ENCODE data around the gene CASKIN1.
A peak's percentile ranks its signal among the peaks of the same experiment; 100 is the strongest.

The CASKIN1 gene

GRCh38 chr16:2154533-2155090 lies 41.8 kb downstream of the CASKIN1 start:
- no peaks in the 10 kb centered on the region for H3K27me3 ChIP-seq
- peaks cover 0 to 11% (median 0%) of the 10 kb centered on the region in 3 donors for H3K36me3 ChIP-seq
- peak overlapping the region; percentile 71 to 78 for H3K4me3 ChIP-seq
- no peak for DNase-seq
- TF ChIP-seq, protein P1, sequence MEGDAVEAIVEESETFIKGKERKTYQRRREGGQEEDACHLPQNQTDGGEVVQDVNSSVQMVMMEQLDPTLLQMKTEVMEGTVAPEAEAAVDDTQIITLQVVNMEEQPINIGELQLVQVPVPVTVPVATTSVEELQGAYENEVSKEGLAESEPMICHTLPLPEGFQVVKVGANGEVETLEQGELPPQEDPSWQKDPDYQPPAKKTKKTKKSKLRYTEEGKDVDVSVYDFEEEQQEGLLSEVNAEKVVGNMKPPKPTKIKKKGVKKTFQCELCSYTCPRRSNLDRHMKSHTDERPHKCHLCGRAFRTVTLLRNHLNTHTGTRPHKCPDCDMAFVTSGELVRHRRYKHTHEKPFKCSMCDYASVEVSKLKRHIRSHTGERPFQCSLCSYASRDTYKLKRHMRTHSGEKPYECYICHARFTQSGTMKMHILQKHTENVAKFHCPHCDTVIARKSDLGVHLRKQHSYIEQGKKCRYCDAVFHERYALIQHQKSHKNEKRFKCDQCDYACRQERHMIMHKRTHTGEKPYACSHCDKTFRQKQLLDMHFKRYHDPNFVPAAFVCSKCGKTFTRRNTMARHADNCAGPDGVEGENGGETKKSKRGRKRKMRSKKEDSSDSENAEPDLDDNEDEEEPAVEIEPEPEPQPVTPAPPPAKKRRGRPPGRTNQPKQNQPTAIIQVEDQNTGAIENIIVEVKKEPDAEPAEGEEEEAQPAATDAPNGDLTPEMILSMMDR (IDR thresholded peaks at IDR 0.05), result no peak
- peak overlapping the region; percentile 72 to 79 for H3K27ac ChIP-seq
- intact Hi-C loops (cut with DNase I; ENCODE audit: low total_unique reads), result no loop called here
- H3K9me3 ChIP-seq, result no peaks in the 10 kb centered on the region
- H3K4me1 ChIP-seq, result peaks cover 0 to 91% (median 68%) of the 10 kb centered on the region in 4 donors

DNA sequence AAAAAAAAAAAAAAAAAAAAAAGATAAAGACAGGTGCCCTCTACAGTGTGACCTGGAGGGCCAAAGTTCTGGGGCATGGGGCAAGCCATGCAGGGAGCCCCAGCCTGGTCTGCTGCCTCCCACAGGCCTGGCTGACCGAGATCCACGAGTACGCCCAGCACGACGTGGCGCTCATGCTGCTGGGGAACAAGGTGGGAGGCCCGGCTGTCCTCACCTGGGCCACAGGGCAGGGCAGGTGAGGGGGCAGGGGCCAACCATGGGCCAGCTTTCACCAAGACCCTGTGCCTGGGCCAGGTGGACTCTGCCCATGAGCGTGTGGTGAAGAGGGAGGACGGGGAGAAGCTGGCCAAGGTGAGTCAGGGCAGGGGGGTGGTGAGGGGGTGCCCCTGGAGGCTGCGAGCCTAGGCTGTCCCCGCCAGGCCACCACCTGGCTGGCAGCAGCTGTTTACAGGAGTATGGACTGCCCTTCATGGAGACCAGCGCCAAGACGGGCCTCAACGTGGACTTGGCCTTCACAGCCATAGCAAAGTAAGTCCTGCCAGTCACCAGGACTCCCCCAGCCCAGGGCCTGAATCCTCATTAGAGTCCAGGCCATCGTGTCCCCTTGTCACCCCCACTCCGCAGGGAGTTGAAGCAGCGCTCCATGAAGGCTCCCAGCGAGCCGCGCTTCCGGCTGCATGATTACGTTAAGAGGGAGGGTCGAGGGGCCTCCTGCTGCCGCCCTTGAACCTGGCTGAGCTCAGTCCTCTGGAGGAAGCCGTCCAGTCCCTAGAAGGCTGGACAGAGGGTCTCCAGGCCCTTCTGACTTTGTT lies 43.5 kb downstream of the CASKIN1 start:
- H3K27me3 ChIP-seq, result no peaks in the 10 kb centered on the region
- no peak for DNase-seq
- intact Hi-C loops (cut with DNase I; ENCODE audit: low total_unique reads), result no loop called here
- peak overlapping the region; percentile 71 to 78 for H3K4me3 ChIP-seq
- H3K9me3 ChIP-seq, result no peaks in the 10 kb centered on the region
- TF ChIP-seq, protein P1 (IDR thresholded peaks at IDR 0.05), result no peak
- H3K4me1 ChIP-seq, result peaks cover 5 to 90% (median 70%) of the 10 kb centered on the region in 4 donors
- peak overlapping the region; percentile 59 to 79 for H3K27ac ChIP-seq
- H3K36me3 ChIP-seq, result peaks cover 0 to 11% (median 0%) of the 10 kb centered on the region in 3 donors

- H3K36me3 ChIP-seq, result peaks cover 0 to 11% (median 0%) of the 10 kb centered on the region in 3 donors
- DNase-seq, result no peak
- no peak overlapping the region for H3K27ac ChIP-seq
- H3K4me3 ChIP-seq, result no peak overlapping the region
- peaks cover 5 to 81% (median 58%) of the 10 kb centered on the region in 4 donors for H3K4me1 ChIP-seq
- no peaks in the 10 kb centered on the region for H3K27me3 ChIP-seq
- TF ChIP-seq, protein P1 (IDR thresholded peaks at IDR 0.05), result no peak
- intact Hi-C loops (cut with DNase I; ENCODE audit: low total_unique reads), result no loop called here
- no peaks in the 10 kb centered on the region for H3K9me3 ChIP-seq
Observed at GRCh38 chr16:2151188-2152091, 45.0 kb downstream of the CASKIN1 start.

- TF ChIP-seq, protein P1 (IDR thresholded peaks at IDR 0.05), result no peak
- H3K27ac ChIP-seq, result no peak overlapping the region
- H3K36me3 ChIP-seq, result peaks cover 0 to 11% (median 0%) of the 10 kb centered on the region in 3 donors
- intact Hi-C loops (cut with DNase I; ENCODE audit: low total_unique reads), result no loop called here
- H3K4me1 ChIP-seq, result peaks cover 5 to 75% (median 53%) of the 10 kb centered on the region in 4 donors
- H3K27me3 ChIP-seq, result no peaks in the 10 kb centered on the region
- H3K9me3 ChIP-seq, result no peaks in the 10 kb centered on the region
- no peak for DNase-seq
- H3K4me3 ChIP-seq, result no peak overlapping the region
Observed at GRCh38 chr16:2150418-2151187, 45.8 kb downstream of the CASKIN1 start.
